Activated CD8-positive, alpha-beta memory T cell treated with anti-CD3 and anti-CD28 coated beads, Interleukin-2, amount 50 U/mL, for 48 hours (primary cell): ENCODE measurements around the gene STAU1.

Source experiments
- DNase-seq: peaks from one replicate; pipeline ENCODE4 v3.0.0-alpha.2; 2020

The STAU1 gene

GRCh38 chr20:49187851-49188641 is at the start of gene STAU1:
Gene STAU1 (minus strand): TSS chr20:49188334. CDS start chr20:49166201, 22,133 bp downstream.
- DNase-seq = peak; percentile 96

GRCh38 chr20:49237531-49237930 is 49.4 kb upstream of the STAU1 start:
- DNase-seq = no peak

GRCh38 chr20:49236301-49236700 is 48.2 kb upstream of the STAU1 start:
- no peak for DNase-seq

- no peak for DNase-seq
Observed at GRCh38 chr20:49234831-49235230, 46.7 kb upstream of the STAU1 start.

- DNase-seq = no peak
Observed at GRCh38 chr20:49233226-49233625, 45.1 kb upstream of the STAU1 start.

GRCh38 chr20:49231471-49231870 is 43.3 kb upstream of the STAU1 start:
- no peak for DNase-seq

GRCh38 chr20:49230561-49231133 is 42.5 kb upstream of the STAU1 start:
- no peak for DNase-seq

GRCh38 chr20:49230021-49230420 is 41.9 kb upstream of the STAU1 start:
- DNase-seq = no peak

- DNase-seq = no peak
Observed at GRCh38 chr20:49229381-49229780, 41.2 kb upstream of the STAU1 start.

- DNase-seq = no peak
Observed at GRCh38 chr20:49228676-49229075, 40.5 kb upstream of the STAU1 start.

- no peak for DNase-seq
Observed at GRCh38 chr20:49225896-49226295, 37.8 kb upstream of the STAU1 start.

GRCh38 chr20:49219924-49220831 is 32.0 kb upstream of the STAU1 start:
- no peak for DNase-seq

GRCh38 chr20:49219091-49219923 is 31.2 kb upstream of the STAU1 start, which contains the start of gene DDX27:
Gene DDX27 (plus strand): TSS chr20:49219416. CDS start chr20:49219449, 33 bp downstream.
- peak; percentile 97 for DNase-seq

GRCh38 chr20:49218739-49219090 is 30.6 kb upstream of the STAU1 start:
- peak; percentile 62 for DNase-seq

GRCh38 chr20:49216991-49217578 is 29.0 kb upstream of the STAU1 start:
- DNase-seq = peak; percentile 100

GRCh38 chr20:49215232-49215631 is 27.1 kb upstream of the STAU1 start:
- no peak for DNase-seq

GRCh38 chr20:49214571-49214970 is 26.4 kb upstream of the STAU1 start:
- no peak for DNase-seq

- no peak for DNase-seq
Observed at GRCh38 chr20:49210757-49211110, 22.6 kb upstream of the STAU1 start.

- DNase-seq = no peak
Observed at GRCh38 chr20:49210101-49210756, 22.1 kb upstream of the STAU1 start.

- no peak for DNase-seq
Observed at GRCh38 chr20:49207076-49207475, 18.9 kb upstream of the STAU1 start.

GRCh38 chr20:49203746-49204145 is 15.6 kb upstream of the STAU1 start:
- peak; percentile 13 for DNase-seq

- DNase-seq = no peak
Observed at GRCh38 chr20:49203011-49203410, 14.9 kb upstream of the STAU1 start.
